NCI-H2107 (cell line): Measurements from ENCODE around the gene KCNQ5.

Source experiments
- DNase-seq: peaks from one replicate; lab custom pipeline; 2025; lab: John Stamatoyannopoulos, UW

Gene KCNQ5

DNA sequence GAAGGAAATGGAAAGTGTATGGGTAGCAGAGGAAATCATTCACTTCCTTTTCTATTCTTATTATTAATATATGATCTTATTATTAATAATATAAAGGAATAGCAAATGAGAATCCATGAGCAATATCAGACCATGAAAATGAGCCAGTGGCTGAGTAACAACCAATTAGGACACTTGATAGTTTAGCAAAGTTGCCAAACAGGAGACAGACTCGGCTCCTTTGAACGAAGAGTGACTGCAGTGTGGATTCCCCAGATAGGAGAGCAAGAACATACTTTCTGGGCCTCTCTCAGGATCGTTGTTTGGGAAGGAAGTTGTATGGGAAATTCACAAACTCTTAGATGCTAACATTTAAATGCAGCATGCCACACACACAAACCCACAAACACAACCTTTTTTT lies 381.4 kb downstream of the KCNQ5 start:
- DNase-seq, result no peak

DNA sequence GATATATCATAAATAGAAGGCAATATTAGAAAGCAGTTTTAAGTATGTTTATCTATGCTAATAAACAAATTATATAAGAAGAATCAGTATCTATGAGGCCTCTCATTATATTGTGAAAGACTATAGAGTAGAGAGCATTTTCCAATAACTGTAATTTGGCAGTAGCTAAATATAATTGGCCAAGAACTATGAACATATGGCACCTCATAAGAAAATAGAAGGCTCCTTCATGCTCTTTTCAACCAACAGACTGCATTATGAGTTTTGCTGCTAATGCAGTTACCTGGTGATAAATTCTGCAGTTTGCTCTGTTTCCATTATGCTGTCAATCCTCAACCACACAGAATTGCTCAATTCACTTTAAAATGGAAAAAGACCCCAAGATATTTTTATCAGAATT lies 382.4 kb downstream of the KCNQ5 start:
- no peak for DNase-seq

DNA sequence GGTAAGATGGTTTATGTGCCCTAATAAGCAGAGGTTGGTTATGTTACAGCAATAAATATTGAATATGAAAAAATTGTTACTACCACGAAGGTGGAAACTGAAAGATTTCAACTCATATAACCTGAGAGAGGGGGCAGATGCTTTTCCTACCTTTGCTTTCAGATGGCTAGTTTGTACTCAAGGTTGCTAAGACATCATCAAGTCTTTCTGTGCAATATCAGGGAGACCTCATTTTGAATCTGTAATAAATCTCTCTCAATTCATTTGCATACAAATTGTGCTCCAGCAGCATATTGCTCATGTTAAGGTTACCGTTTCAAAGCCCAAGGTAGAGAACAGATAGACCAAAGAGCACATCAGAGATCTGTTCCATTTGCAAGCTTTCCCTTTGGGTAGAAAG lies 383.0 kb downstream of the KCNQ5 start:
- DNase-seq, result no peak

DNA sequence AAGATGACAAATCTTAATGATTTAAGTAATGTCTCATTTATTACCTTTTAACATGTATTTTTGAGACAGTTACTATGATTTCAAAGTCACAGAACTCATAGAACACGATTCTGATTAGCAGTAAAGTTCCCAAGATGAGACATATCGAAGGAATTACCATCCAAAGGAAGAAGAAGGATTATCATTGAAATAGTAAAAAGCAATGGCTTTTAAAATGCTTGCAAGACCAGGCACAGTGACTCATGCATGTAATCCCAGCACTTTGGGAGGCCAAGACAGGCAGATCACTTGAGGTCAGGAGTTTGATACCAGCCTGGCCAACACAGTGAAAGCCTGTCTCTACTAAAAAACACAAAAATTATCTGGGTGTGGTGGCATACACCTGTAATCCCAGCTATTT lies 384.3 kb downstream of the KCNQ5 start:
- DNase-seq, result no peak

DNA sequence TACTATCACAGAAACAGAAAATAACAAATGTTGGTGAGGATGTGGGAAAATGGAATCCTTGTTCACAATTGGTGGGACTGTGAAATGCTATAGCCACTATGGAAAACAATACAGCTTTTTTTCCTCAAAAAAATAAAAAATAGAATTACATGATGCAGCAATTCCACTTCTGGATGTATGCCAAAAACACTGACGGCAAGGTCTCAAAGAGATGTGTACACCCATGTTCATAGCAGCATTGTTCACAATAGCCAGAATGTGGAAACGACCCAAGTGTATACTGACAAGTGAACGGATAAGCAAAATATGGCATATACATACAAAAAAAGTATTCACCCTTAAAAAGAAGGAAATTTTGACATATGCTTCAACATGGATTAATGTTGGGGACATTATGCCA lies 390.1 kb downstream of the KCNQ5 start:
- DNase-seq, result no peak

DNA sequence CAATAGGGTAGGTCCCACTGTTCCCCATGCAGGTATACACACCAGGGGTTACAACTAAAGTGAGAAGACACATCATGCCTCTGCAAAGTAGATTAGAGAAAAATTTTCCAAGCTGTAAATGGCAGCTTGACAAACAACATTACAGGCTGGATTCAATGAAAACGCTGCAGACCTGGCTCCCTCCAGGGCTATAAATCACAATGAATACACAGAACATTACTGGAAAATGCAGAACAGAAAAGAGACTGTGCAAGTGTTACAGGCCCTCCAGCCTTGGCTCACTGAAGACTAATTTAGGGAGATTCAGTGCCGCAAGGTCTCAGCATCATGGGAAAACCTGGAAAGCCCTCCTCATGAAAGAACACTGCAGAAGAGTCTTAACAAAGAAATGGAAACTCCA lies 395.6 kb downstream of the KCNQ5 start:
- DNase-seq, result no peak

DNA sequence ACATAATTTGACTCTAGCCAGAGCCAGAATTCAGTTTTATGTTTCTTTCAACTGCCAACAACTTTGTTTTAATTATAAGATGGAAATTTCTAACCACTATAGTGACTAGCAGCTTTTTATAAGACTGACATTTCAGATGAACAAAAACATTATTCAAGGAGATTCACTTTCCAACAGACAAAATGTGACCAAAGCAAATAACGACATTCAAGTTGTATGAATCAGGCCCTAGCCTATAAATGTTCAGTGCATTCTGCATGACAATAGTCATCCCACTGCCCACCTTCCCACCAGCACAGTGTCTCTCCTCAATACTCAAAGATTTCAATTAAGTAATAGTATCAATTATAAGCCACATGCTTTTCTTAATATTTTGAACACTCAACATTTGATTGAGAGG lies 402.7 kb downstream of the KCNQ5 start:
- DNase-seq, result no peak

DNA sequence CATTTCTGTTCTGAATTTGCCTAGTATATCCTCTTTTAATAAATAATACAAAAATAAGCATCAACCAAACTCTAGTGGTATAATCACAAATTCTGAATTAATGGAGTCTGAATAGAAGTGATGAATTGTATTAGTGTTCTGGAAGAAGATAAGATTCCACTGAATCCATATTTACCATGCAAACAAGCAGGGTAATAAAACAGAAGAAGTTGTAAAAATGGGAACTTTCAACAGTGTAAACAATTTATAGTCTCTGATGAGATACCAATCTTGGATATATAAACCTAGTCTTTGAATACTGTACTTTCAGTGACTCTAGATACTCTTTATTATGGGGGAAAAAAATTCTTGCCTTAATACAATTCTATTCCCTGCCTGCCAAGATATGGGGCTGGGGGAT lies 405.8 kb downstream of the KCNQ5 start:
- DNase-seq, result no peak

DNA sequence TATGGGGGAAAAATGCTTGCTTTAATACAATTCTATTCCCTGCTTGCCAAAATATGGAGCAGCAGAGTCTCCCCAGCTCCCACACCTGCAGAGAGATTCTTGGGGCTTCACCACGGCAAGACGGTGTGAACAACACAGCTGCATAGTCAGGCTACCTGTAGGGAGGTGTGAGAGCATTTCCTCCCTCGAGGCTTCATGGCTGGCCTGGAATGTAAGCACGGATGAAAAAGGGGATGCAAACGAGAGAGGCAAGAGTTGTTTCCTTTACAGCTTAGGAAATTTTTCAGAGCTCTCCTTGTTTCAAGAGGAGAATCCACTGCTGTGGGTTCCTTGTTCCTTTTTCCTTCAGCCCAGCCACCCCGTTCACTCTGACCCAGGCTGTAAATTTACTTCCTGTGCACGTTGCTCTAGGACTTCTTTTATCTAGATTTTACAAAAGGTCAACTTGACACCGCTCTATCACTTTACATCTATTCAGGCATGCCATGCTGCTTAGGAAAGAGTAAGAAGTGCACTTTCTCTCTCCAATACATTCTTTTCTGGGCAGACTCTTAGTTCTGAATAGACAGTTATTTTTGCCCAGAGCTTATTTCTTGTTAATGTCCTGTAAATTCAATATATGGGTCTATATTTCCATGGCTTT lies 406.4 kb downstream of the KCNQ5 start:
- no peak for DNase-seq

DNA sequence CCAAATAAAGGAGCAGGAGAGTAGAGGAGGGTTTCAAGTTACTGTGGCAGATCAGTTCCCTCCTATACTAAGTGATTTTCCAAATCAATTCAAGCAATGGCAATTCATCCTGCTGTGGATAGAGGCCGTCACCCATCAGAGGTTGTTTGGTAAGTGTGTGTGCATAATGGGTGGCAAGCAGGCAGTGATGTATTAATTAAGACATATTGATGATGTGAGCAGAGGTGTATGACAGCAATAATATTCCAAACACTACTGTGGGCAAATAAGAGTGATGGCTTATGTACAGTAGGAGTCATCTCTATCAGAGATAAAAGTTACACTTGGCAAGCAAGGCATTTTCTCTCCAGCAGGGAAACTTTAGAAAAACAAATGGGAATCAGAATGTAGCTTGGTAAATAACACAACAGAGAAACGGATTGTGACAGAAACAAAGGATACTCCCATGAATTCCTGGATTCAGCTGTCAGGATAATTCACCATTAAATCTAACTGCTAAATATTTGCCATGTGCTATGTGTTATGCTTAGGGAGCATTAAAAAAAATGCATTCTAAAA lies 407.1 kb downstream of the KCNQ5 start:
- DNase-seq, result no peak

DNA sequence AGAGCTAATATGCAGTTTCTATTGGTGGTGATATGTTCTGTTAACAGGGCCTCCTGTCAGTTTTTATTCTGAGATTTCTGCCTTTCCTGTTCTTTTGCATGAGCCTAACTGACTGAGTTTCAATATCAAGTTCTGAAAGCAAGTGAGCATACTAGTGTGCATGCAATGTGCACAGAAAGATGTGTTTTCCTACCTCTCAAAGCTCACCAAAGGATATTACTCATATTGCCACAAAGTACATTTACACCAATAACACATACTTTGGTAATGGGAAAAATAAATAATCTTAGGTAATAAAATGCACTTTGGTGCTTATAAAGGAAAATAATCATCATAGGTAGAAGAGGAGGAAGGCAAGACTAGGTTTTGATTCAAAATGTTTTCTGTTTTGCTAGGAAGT lies 408.4 kb downstream of the KCNQ5 start:
- no peak for DNase-seq

DNA sequence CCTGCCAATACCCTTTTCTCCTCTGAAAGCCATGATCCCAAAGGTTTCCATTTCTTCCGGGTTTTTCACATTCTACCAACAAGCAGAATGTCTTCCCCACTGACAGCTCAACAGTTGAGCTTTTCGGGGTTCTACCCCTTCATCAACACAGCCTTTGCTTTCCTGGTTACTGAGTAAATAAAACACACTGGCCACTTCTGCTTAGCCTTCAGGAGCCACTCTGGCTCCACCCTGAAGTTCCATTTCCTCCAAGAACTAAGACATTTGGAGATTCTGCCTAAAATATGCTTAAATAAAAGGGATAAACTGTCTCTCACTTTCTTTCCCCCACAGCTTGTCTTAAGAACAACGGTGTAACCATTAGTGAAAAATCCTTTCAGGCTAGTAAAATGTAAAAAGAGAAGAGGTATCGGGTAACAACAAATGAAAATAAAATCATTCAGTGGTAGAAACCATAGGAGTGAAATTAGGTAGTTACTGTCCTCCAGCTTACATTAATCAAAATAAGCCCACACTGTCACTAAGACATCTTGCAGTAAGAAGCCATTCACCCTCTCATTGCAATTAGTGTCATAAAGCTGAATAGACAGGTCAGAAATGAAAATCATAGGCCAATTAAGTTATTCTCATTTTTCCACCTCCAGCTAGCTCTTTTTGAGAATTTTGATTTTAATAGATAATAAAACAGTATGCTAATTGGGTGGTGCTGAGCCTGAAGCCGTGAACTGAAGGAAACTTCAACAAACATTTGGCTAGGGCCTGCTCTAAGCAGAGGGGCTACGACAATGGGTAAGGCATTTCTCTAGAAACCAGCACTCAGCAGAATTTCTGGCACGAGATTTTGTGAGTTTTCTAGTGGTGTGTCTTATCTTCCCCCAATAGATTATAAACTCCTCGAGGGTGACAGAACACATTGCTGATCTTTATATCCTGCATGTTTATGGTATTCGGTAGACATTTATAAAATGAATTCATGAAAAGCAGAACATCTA lies 409.2 kb downstream of the KCNQ5 start:
- DNase-seq, result no peak

DNA sequence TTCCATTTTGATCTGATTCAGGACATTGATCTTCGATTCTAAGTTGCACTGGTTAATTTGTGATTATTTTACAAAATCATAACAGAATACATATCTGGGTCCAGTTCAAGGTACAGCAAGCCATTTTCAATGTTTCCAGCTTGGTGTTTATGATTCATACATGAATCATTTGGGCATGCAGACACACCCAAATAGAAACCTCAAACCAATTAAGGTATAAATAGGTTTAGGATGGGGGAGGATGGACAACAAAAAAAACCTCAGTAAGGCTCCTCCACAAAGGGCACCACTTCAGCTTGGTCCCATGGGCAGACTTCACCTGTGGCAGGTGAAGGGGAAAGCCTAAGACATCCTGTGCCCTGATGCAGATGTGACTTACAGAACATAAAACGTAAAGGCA lies 410.7 kb downstream of the KCNQ5 start:
- DNase-seq, result no peak

DNA sequence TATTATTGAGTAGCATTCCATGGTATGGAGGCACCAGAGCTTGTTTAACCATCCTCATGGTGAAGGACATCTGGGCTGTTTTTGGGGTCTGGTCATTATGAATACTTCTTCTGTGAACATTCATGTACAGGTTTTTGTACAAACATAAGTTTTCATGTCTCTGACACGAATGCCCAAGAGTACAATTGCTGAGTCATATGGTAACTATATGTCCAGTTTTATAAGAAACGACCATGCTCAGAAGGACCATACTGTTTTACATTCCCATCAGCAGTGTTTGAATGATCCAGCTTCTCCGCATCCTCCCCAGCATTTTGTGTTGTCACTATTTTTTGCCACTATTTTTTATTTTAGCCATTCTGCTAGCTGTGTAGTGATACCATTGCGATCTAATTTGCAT lies 414.8 kb downstream of the KCNQ5 start:
- DNase-seq, result no peak

DNA sequence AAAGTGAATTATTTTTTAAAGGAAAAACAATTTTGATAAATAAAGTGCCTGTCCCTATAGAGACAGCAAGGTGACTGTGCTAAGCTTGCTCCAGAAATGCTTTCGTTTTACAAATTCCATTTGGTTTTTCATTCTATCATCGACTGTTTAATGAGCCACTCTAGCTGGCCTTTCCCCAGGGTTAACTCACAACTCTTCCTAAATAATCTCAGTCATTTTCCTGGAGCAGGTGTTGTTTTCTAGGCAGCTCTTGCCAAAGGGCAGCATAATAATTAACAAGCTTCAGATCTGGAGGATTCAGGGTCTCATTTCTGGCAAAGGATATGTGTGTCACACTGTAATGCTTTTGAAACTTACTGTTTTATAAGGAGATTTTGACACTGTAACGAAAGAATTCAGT lies 419.2 kb downstream of the KCNQ5 start:
- no peak for DNase-seq

DNA sequence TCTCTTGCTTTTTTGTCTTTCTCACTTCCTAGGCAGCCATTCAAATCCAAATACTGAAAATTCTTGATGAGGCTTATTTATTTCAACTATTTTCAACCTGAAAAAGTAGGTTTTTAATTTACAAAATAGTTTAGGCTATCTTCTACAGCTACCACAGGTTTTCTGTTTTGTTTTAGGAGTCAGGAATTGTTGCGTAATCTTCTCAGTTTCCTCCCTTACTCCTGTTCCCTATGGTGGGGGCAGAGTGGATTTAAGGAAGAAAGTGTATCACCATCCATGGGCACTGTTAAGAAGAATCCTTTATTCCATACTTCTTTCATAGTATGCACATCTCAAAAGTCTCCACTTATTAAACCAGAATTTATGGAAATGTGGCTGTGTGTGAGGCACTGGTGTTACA lies 421.0 kb downstream of the KCNQ5 start:
- no peak for DNase-seq

DNA sequence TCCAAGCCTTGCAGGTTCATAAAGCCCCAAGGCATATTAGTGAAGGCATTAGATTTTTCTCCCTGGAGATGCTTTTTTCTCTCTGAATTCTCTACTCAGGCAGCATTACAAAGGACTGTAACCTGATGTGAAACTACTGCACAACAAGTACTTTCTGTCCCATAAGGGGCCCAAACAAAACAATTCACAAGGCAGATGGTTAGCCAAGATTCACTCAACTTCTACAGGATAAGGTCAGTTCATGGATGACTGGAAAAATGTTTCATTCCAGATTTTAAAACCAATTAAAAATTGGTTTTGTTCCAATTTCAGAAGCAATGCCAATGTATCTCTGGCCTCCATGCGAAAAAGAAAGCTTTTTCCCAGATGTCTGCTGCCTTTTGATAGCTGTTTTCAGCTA lies 421.6 kb downstream of the KCNQ5 start:
- DNase-seq, result no peak

DNA sequence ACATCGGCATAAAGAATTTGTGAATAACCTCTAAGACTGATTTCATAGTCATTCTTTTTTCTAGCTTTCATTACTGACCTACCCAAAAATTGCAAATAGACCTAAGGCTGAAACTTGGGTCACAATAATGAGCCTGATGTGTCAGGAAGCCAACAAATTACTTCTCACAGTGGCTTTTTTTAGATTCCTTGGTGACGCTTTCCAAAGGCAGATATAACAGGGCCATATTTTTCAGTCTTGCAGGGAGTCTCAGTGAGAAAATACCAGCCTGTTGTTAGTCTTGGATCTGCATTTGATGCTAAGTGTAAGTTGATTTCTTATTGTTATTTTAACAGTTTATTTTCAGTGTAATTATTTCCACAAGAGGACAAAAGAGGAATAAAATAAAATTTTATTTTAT lies 423.7 kb downstream of the KCNQ5 start:
- no peak for DNase-seq

DNA sequence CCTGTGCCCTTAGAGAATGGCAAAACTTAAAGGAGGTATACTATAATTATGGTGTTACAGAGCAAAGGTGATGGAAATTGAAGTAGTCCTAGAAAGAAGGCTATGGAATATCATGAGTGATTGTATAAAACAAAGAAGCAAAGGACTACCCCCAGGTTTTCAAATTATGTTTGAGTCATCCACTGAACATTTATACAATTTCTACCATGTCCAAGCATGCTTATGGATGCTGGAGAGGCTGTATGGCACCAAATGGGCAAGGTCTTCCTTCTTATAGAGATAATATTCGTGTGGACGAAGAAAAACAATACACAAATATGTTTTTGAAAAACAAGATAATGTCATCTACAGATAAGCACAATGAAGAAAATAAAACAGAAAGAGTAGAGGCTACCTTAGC lies 425.9 kb downstream of the KCNQ5 start:
- no peak for DNase-seq

DNA sequence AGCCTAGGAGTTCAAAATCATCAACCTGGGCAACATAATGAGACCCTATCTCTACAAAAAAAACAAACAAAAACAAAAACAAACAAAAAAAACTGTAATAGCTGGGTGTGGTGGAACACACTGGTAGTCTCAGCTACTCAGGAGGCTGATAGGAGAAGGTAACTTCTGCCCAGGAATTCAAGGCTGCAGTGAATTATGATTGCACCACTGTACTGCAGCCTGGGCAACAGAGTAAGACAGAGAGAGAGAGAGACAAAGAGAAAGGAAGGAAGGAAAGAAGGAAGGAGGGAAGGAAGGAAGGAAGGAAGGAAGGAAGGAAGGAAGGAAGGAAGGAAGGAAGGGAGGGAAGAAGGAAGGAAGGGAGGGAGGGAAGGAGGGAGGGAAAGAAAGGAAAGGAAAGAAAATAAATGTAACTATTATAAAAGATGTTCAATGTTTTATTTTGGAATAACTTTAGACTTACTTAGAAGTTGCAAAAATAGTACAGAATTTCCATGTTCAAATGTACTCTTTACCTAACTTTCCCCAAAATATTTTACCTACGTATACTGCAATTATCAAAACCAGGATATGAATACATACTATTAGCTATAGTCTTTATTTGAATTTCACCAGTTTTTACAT lies 428.2 kb downstream of the KCNQ5 start:
- DNase-seq, result no peak

DNA sequence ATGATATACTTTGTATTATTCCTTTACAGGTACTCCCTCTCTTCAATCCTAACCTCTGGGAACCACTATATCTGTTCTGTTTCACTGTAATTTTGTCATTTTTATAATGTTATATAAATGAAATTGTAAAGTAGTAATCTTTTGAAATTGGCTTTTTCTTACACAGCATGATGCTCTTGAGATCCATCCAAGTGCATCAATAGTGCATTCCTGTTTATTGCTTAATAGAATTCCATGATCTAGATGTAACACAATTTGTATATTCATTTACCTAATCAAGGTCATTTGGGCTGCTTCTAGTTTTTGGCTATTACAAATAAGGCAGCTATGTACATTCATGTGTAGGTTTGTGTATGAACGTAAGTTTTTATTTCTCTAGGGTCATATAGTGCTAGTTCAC lies 428.8 kb downstream of the KCNQ5 start:
- DNase-seq, result no peak

DNA sequence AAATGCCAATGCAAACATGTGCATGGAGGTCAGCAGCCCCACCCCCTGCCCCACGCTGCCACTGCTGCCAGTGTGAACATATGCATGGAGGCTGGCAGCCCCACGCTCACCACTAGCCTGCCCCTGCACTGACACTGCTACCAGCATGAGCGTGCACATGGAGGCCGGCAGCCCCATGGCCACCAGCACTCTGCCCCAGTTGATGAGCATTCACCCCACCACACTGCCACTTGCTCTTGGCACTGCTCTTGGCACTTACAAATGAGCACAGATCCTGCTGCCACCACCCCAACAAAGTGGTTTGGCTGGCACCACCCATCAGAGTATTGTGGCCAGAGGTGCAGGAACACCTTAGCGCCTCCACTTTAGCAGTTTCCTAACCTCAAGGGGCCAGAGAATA lies 429.3 kb downstream of the KCNQ5 start:
- no peak for DNase-seq

DNA sequence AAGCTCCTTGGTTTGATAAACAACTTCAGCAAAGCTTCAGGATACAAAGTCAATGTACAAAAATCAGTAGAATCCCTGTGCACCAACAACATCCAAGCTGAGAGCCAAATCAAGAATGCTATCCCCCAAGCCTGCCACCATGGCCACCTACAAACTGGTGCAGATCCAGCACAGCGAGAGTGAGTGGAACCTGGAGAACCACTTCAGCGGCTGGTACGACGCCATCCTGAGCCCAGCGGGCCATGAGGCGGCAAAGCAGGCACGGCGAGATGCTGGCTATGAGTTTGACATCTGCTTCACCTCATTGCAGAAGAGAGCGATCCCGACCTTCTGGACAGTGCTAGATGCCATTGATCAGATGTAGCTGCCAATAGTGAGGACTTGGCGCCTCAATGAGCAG lies 433.1 kb downstream of the KCNQ5 start:
- no peak for DNase-seq
